Vagina (tissue), 2 donors: ENCODE results near the gene ZBTB7C.

Experiments used
- CTCF ChIP-seq, 3 experiments: fragments of 450-650 bp in 2 of 3; fragments of 200-600 bp in 1 of 3; sonication (generic) in 1 of 3; IDR thresholded peaks; one replicate each; pipeline ENCODE4 v1.5.1; 2017 to 2019; ENCODE audit warnings: antibody characterized with exemption in 3 of 3, mild to moderate bottlenecking in 2 of 3, moderate library complexity in 2 of 3
- POLR2A ChIP-seq, 2 donors: fragments of 450-650 bp; IDR thresholded peaks; one replicate each; pipeline ENCODE4 v1.6.1; 2017; ENCODE audit warnings: antibody characterized with exemption in 2 of 2, mild to moderate bottlenecking in 2 of 2, moderate library complexity in 2 of 2
- POLR2AphosphoS5 ChIP-seq, 2 donors: sonication (generic); formaldehyde crosslinking; IDR thresholded peaks; one replicate each; pipeline ENCODE4 v1.9.0; 2017; ENCODE audit warnings: antibody characterized with exemption in 2 of 2, mild to moderate bottlenecking in 2 of 2, low read depth in 1 of 2; ENCODE audit not compliant: insufficient read depth in 1 of 2

- TF ChIP-seq CTCF (IDR thresholded peaks at IDR 0.05), result no peak
- TF ChIP-seq POLR2A (IDR thresholded peaks at IDR 0.05), result no peak
- TF ChIP-seq POLR2AphosphoS5 (IDR thresholded peaks at IDR 0.05; ENCODE audit: insufficient read depth in 1 of 2, low read depth in 1 of 2), result no peak
Measured at GRCh38 chr18:48202350-48203260, 206.6 kb downstream of the ZBTB7C start.
